GM23338 (cell line): ENCODE measurements around the gene VOPP1. TPM values are rescaled to one million over a fixed set of nuclear protein-coding genes. Genes with fewer than 3 reads are reported as not detected.

ENCODE experiments used
- ATAC-seq: fragments of 200-7000 bp; cut with Tn5 transposase; 3 replicates; pipeline ENCODE4 v1.9.1; 2020
- DNase-seq: peaks from one replicate; pipeline ENCODE4 v3.0.0-alpha.2; 2015; ENCODE audit warnings: low spot score
- H2AFZ ChIP-seq: fragments of 200-600 bp; sonication (generic); 2 replicates; pipeline ENCODE4 v1.8.0; 2016; ENCODE audit warnings: antibody characterized with exemption, mild to moderate bottlenecking, moderate library complexity
- H3F3A ChIP-seq: fragments of 200-600 bp; sonication (generic); replicated peaks from 2 replicates; pipeline ENCODE4 v1.8.0; 2017; ENCODE audit warnings: antibody characterized with exemption, mixed run types, low read depth
- H3K27ac ChIP-seq: fragments of 200-600 bp; sonication (generic); 2 replicates; pipeline ENCODE4 v1.6.1; 2016; ENCODE audit warnings: low read depth
- H3K27me3 ChIP-seq: fragments of 200-600 bp; sonication (generic); 2 replicates; pipeline ENCODE4 v1.8.0; 2016; ENCODE audit warnings: mild to moderate bottlenecking, mixed run types, moderate library complexity; ENCODE audit not compliant: insufficient read depth
- H3K36me3 ChIP-seq: fragments of 200-600 bp; sonication (generic); 2 replicates; pipeline ENCODE4 v1.8.0; 2016; ENCODE audit warnings: mild to moderate bottlenecking; ENCODE audit not compliant: insufficient read depth
- H3K4me1 ChIP-seq: fragments of 200-600 bp; sonication (generic); 2 replicates; pipeline ENCODE4 v1.8.0; 2016; ENCODE audit warnings: mild to moderate bottlenecking, moderate library complexity; ENCODE audit not compliant: insufficient read depth
- H3K4me2 ChIP-seq: fragments of 200-600 bp; sonication (generic); 2 replicates; pipeline ENCODE4 v1.7.1; 2017; ENCODE audit warnings: mixed run types
- H3K4me3 ChIP-seq: fragments of 200-600 bp; sonication (generic); 2 replicates; pipeline ENCODE4 v1.6.1; 2016; ENCODE audit warnings: mixed run types
- H3K79me2 ChIP-seq: fragments of 200-600 bp; sonication (generic); replicated peaks from 2 replicates; pipeline ENCODE4 v1.8.0; 2017; ENCODE audit warnings: mild to moderate bottlenecking; ENCODE audit not compliant: insufficient read depth
- H3K9me2 ChIP-seq: fragments of 200-600 bp; sonication (generic); 2 replicates; pipeline ENCODE4 v1.8.0; 2017; ENCODE audit not compliant: insufficient read depth
- H4K20me1 ChIP-seq: fragments of 200-600 bp; sonication (generic); replicated peaks from 2 replicates; pipeline ENCODE4 v1.8.0; 2017; ENCODE audit warnings: mild to moderate bottlenecking; ENCODE audit not compliant: insufficient read depth
- H3K27ac Mint-ChIP-seq: 2 replicates; pipeline ENCODE4 v1.8.0; 2020; ENCODE audit warnings: inconsistent platforms, mild to moderate bottlenecking, moderate library complexity, mixed read lengths
- H3K27me3 Mint-ChIP-seq: 3 replicates; pipeline ENCODE4 v1.8.0; 2022; ENCODE audit warnings: low read depth, mild to moderate bottlenecking, moderate library complexity, mixed read lengths, inconsistent platforms; ENCODE audit not compliant: insufficient read depth, poor library complexity
- H3K36me3 Mint-ChIP-seq: 3 replicates; pipeline ENCODE4 v1.8.0; 2021; ENCODE audit warnings: low read depth, mild to moderate bottlenecking, inconsistent platforms, moderate library complexity, mixed read lengths
- H3K4me1 Mint-ChIP-seq: 3 replicates; pipeline ENCODE4 v1.8.0; 2020; ENCODE audit warnings: mild to moderate bottlenecking, inconsistent platforms, mixed read lengths
- H3K4me3 Mint-ChIP-seq: 3 replicates; pipeline ENCODE4 v1.8.0; 2021; ENCODE audit warnings: moderate library complexity, mild to moderate bottlenecking, inconsistent platforms, mixed read lengths
- H3K9me3 Mint-ChIP-seq: 3 replicates; pipeline ENCODE4 v1.8.0; 2020; ENCODE audit warnings: moderate library complexity, mild to moderate bottlenecking, inconsistent platforms, mixed read lengths
- EZH2 ChIP-seq: fragments of 200-600 bp; sonication (generic); IDR thresholded peaks from one replicate; pipeline ENCODE4 v1.8.0; 2017; ENCODE audit warnings: antibody characterized with exemption, mild to moderate bottlenecking, low read depth; ENCODE audit not compliant: unreplicated experiment
- STAT1 ChIP-seq: IDR thresholded peaks from one replicate; pipeline ENCODE4 v1.6.1; 2016; ENCODE audit warnings: antibody characterized with exemption; ENCODE audit not compliant: unreplicated experiment
- polyA plus RNA-seq: library from polyadenylated mRNA; unstranded; fragments of >200 nt; fragmentation: Nextera tagmentation; extraction: Ambion mirVana; gene quantifications from 2 replicates; pipeline ENCODE4 v1.2.1, GENCODE V29; 2016
- total RNA-seq: library from RNA; depleted of rRNA; stranded (reverse); fragments of >200 nt; shearing (Covaris generic); gene quantifications from 2 replicates; pipeline ENCODE4 v1.2.3, GENCODE V29; 2014
- TF ChIP-seq, protein P1 (sequence below): fragments of 250-450 bp; sonication (Bioruptor Pico); IDR thresholded peaks from 2 replicates; pipeline ENCODE4 v1.5.0; 2020; ENCODE audit warnings: mild to moderate bottlenecking, moderate library complexity

The VOPP1 gene
- total and polyA plus RNA-seq, 2 experiments from 2014 or later = 28.2 to 73.7 TPM

DNA sequence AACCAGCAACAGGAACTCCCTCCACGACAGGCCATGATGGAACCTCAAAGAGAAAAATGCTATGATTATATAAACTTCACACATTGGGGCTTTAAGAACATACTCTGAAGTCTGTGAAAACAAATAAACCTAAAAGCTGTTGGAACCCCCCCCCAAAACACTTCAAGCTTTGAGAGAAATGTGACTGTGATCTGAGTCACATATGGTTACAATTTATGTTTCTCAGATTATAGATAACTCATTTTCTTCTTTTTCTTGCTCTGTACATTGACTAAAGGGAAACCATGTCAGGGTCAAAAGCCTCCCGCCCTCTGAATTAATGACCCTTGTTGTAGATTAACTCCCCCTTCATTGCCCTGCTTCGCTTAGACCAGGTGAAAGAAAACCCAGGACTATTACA, 15.8 kb downstream of the VOPP1 start:
- no peak for ATAC-seq
- Mint-ChIP-seq H3K9me3 (no peaks in the 10 kb centered on the region; the same call in 2 of the 3 replicates), H3K4me1 (peaks cover 82% of the 10 kb centered on the region), H3K27me3 (peaks cover 16% of the 10 kb centered on the region), H3K36me3 (peaks cover 8% of the 10 kb centered on the region; the same call in 2 of the 3 replicates), H3K4me3 (peak overlapping the region; percentile 24; the same call in 1 of the 3 replicates), H3K27ac (peak overlapping the region; percentile 63)
- Histone ChIP-seq H3K9me2 (peaks cover 5% of the 10 kb centered on the region; the same call in 1 of the 2 replicates), H3K4me2 (peak overlapping the region; percentile 73), H3K27me3 (no peaks in the 10 kb centered on the region), H3K27ac (peak overlapping the region; percentile 91; the same call in 1 of the 2 replicates), H3K4me1 (peaks cover 75% of the 10 kb centered on the region), H3F3A (no peaks in the 10 kb centered on the region), H3K4me3 (no peak overlapping the region), H3K79me2 (peaks cover 96% of the 10 kb centered on the region), H2AFZ (no peak overlapping the region), H3K36me3 (no peaks in the 10 kb centered on the region; the same call in 1 of the 2 replicates), H4K20me1 (peaks cover 22% of the 10 kb centered on the region)
- DNase-seq = no peak
- no peak for TF ChIP-seq STAT1

DNA sequence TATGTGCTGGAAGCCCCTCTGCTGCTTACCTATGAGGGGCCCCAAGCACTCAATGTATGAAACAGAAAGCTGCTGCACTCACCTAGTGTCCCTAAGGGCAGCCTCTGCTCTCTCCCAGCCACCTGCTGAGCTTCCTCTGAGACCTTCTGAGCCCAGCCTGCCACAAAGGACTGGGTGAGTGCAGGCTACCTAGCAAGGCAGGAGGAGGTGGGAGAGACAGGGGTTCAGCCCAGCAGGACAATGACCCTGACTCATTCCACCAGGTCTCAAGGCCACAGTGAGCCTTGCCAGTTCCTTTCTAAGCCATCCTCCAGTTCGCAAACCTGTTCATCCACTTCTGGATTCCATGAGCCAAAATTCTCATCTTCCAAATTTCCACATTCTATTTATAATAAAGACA, 16.3 kb downstream of the VOPP1 start:
- Mint-ChIP-seq H3K4me1 (peaks cover 85% of the 10 kb centered on the region), H3K27ac (peak overlapping the region; percentile 61; the same call in 1 of the 2 replicates), H3K36me3 (peaks cover 5% of the 10 kb centered on the region; the same call in 2 of the 3 replicates), H3K4me3 (peak overlapping the region; percentile 50; the same call in 1 of the 3 replicates), H3K9me3 (no peaks in the 10 kb centered on the region; the same call in 2 of the 3 replicates), H3K27me3 (peaks cover 16% of the 10 kb centered on the region)
- no peaks in the 10 kb centered on the region; the same call in 1 of the 2 replicates for H3K36me3 ChIP-seq
- H3K4me3 ChIP-seq = peak overlapping the region; percentile 31
- peak overlapping the region; percentile 73 for H3K4me2 ChIP-seq
- no peaks in the 10 kb centered on the region for H3F3A ChIP-seq
- H2AFZ ChIP-seq = no peak overlapping the region
- peaks cover 2% of the 10 kb centered on the region; the same call in 1 of the 2 replicates for H3K9me2 ChIP-seq
- ATAC-seq = peak; percentile 65
- H3K4me1 ChIP-seq = peaks cover 78% of the 10 kb centered on the region
- peaks cover 23% of the 10 kb centered on the region for H4K20me1 ChIP-seq
- peak overlapping the region; percentile 91 for H3K27ac ChIP-seq
- no peaks in the 10 kb centered on the region for H3K27me3 ChIP-seq
- H3K79me2 ChIP-seq = peaks cover 96% of the 10 kb centered on the region
- TF ChIP-seq, protein P1, sequence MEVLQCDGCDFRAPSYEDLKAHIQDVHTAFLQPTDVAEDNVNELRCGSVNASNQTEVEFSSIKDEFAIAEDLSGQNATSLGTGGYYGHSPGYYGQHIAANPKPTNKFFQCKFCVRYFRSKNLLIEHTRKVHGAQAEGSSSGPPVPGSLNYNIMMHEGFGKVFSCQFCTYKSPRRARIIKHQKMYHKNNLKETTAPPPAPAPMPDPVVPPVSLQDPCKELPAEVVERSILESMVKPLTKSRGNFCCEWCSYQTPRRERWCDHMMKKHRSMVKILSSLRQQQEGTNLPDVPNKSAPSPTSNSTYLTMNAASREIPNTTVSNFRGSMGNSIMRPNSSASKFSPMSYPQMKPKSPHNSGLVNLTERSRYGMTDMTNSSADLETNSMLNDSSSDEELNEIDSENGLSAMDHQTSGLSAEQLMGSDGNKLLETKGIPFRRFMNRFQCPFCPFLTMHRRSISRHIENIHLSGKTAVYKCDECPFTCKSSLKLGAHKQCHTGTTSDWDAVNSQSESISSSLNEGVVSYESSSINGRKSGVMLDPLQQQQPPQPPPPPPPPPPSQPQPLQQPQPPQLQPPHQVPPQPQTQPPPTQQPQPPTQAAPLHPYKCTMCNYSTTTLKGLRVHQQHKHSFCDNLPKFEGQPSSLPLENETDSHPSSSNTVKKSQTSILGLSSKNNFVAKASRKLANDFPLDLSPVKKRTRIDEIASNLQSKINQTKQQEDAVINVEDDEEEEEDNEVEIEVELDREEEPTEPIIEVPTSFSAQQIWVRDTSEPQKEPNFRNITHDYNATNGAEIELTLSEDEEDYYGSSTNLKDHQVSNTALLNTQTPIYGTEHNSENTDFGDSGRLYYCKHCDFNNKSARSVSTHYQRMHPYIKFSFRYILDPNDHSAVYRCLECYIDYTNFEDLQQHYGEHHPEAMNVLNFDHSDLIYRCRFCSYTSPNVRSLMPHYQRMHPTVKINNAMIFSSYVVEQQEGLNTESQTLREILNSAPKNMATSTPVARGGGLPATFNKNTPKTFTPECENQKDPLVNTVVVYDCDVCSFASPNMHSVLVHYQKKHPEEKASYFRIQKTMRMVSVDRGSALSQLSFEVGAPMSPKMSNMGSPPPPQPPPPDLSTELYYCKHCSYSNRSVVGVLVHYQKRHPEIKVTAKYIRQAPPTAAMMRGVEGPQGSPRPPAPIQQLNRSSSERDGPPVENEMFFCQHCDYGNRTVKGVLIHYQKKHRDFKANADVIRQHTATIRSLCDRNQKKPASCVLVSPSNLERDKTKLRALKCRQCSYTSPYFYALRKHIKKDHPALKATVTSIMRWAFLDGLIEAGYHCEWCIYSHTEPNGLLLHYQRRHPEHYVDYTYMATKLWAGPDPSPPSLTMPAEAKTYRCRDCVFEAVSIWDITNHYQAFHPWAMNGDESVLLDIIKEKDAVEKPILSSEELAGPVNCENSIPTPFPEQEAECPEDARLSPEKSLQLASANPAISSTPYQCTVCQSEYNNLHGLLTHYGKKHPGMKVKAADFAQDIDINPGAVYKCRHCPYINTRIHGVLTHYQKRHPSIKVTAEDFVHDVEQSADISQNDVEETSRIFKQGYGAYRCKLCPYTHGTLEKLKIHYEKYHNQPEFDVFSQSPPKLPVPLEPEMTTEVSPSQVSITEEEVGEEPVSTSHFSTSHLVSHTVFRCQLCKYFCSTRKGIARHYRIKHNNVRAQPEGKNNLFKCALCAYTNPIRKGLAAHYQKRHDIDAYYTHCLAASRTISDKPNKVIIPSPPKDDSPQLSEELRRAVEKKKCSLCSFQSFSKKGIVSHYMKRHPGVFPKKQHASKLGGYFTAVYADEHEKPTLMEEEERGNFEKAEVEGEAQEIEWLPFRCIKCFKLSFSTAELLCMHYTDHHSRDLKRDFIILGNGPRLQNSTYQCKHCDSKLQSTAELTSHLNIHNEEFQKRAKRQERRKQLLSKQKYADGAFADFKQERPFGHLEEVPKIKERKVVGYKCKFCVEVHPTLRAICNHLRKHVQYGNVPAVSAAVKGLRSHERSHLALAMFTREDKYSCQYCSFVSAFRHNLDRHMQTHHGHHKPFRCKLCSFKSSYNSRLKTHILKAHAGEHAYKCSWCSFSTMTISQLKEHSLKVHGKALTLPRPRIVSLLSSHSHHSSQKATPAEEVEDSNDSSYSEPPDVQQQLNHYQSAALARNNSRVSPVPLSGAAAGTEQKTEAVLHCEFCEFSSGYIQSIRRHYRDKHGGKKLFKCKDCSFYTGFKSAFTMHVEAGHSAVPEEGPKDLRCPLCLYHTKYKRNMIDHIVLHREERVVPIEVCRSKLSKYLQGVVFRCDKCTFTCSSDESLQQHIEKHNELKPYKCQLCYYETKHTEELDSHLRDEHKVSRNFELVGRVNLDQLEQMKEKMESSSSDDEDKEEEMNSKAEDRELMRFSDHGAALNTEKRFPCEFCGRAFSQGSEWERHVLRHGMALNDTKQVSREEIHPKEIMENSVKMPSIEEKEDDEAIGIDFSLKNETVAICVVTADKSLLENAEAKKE (CRISPR knock-in tag) = peak; percentile 52; the same call in 1 of the 2 replicates
- no peak for TF ChIP-seq EZH2
- DNase-seq = no peak
